Fibroblast of lung (primary cell): Measurements from ENCODE around the gene VAV2.

Experiments
- CTCF ChIP-seq, 2 donors: IDR thresholded peaks in 1 of 2; conservative IDR thresholded peaks in 1 of 2; 1 replicate in 1 of 2; 2 replicates in 1 of 2; pipeline ENCODE4 v1.5.1; 2011 to 2012; ENCODE audit warnings: low read length in 2 of 2, control low read depth in 1 of 2, inconsistent platforms in 1 of 2, low read depth in 1 of 2, mild to moderate bottlenecking in 1 of 2
- EZH2 ChIP-seq: IDR thresholded peaks from 2 replicates; pipeline ENCODE4 v1.5.1; 2012; ENCODE audit warnings: low read length, control low read depth, mild to moderate bottlenecking; ENCODE audit errors: missing control alignments

- TF ChIP-seq CTCF (conservative IDR thresholded peaks at IDR 0.05 in 1 of 2, IDR thresholded peaks at IDR 0.05 in 1 of 2; ENCODE audit: low read depth in 1 of 2, low read length in 2 of 2), result no peak
- TF ChIP-seq EZH2, result no peak
Observed at GRCh38 chr9:133945977-133946753, 46.0 kb downstream of the VAV2 start.
